GM12873 (cell line): ENCODE measurements around the gene BACH2.

Experiments used
- CTCF ChIP-seq: IDR thresholded peaks from 2 replicates; pipeline ENCODE4 v1.5.1; 2012; ENCODE audit warnings: low read depth, mild to moderate bottlenecking, moderate library complexity, low read length, control low read depth; ENCODE audit not compliant: insufficient read depth; ENCODE audit errors: missing control alignments

Gene BACH2

GRCh38 chr6:90314514-90314913 is 17.9 kb upstream of the BACH2 start:
- no peak for TF ChIP-seq CTCF

- no peak for TF ChIP-seq CTCF
These were observed 14.9 kb upstream of the BACH2 start for GRCh38 chr6:90311569-90311968.

GRCh38 chr6:90305800-90306448 is 9.3 kb upstream of the BACH2 start:
- no peak for TF ChIP-seq CTCF

- TF ChIP-seq CTCF: no peak
These were observed 7.7 kb upstream of the BACH2 start for GRCh38 chr6:90304308-90304707.

- no peak for TF ChIP-seq CTCF
These were observed 6.4 kb upstream of the BACH2 start for GRCh38 chr6:90303039-90303438.

- TF ChIP-seq CTCF: no peak
These were observed 5.7 kb upstream of the BACH2 start for GRCh38 chr6:90302320-90302719.

- TF ChIP-seq CTCF: no peak
These were observed 5.2 kb upstream of the BACH2 start for GRCh38 chr6:90301816-90302215.

- no peak for TF ChIP-seq CTCF
These were observed 1.9 kb upstream of the BACH2 start for GRCh38 chr6:90298459-90299053.
